Chondrocyte (in vitro differentiated cells): ENCODE data around the gene SYNC. TPM values are rescaled to one million over a fixed set of nuclear protein-coding genes. Genes with fewer than 3 reads are reported as not detected.
A peak's percentile ranks its signal among the peaks of the same experiment; 100 is the strongest.

ENCODE experiments used
- DNase-seq: peaks from one replicate; pipeline ENCODE4 v3.0.0; 2021; ENCODE audit warnings: mixed read lengths, low spot score
- H3K27ac Mint-ChIP-seq: one replicate; pipeline ENCODE4 v1.8.0; 2021; ENCODE audit warnings: mild to moderate bottlenecking, moderate library complexity, mixed read lengths; ENCODE audit not compliant: unreplicated experiment
- H3K27me3 Mint-ChIP-seq: 2 replicates; pipeline ENCODE4 v1.8.0; 2021; ENCODE audit warnings: low read depth, mixed read lengths
- H3K36me3 Mint-ChIP-seq: 2 replicates; pipeline ENCODE4 v1.8.0; 2021; ENCODE audit warnings: low read depth, mixed read lengths
- H3K4me1 Mint-ChIP-seq: 2 replicates; pipeline ENCODE4 v1.8.0; 2021; ENCODE audit warnings: low read depth, mild to moderate bottlenecking, mixed read lengths
- H3K4me3 Mint-ChIP-seq: one replicate; pipeline ENCODE4 v1.8.0; 2021; ENCODE audit warnings: mild to moderate bottlenecking, moderate library complexity, mixed read lengths; ENCODE audit not compliant: unreplicated experiment
- H3K9me3 Mint-ChIP-seq: 2 replicates; pipeline ENCODE4 v1.8.0; 2021; ENCODE audit warnings: low read depth, mixed read lengths
- CTCF ChIP-seq: fragments of 200-600 bp; sonication (generic); IDR thresholded peaks from 2 replicates; pipeline ENCODE4 v1.5.0; 2021; ENCODE audit warnings: antibody characterized with exemption, mild to moderate bottlenecking, moderate library complexity
- total RNA-seq: library from RNA; stranded (reverse); gene quantifications from 3 replicates; pipeline ENCODE4 v1.2.1, GENCODE V29; 2021

SYNC gene
- total RNA-seq, 1 donor from 2014 or later, result 71.8 TPM

DNA sequence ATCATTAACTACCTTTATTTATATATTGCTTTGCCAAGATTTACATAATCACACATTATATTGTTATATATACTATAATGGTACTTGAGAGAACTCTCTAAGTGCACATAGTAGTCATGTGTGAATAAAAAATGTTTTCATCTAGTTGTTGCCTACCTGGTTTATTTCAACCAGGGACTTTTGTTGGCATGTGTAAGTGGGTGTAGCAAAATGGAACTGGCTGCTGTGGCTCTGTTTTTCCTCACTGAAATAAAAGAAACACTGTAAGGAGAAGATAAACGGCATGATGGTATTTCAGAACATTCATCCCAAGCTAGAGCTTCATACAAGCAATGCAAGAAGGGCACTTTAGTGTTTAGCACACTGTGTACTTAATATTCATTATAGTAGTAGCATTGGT, 36.7 kb downstream of the SYNC start:
- H3K4me3 Mint-ChIP-seq, result no peak overlapping the region
- H3K27me3 Mint-ChIP-seq, result no peaks in the 10 kb centered on the region
- H3K36me3 Mint-ChIP-seq, result peaks cover 33% of the 10 kb centered on the region
- no peak for TF ChIP-seq CTCF
- H3K27ac Mint-ChIP-seq, result no peak overlapping the region
- DNase-seq, result no peak
- peaks cover 2% of the 10 kb centered on the region for H3K9me3 Mint-ChIP-seq
- H3K4me1 Mint-ChIP-seq, result no peaks in the 10 kb centered on the region

GRCh38 chr1:32659581-32659980, 43.0 kb downstream of the SYNC start:
- TF ChIP-seq CTCF, result no peak
- Mint-ChIP-seq H3K36me3 (peaks cover 47% of the 10 kb centered on the region), H3K27ac (no peak overlapping the region), H3K4me1 (peaks cover 14% of the 10 kb centered on the region), H3K4me3 (no peak overlapping the region), H3K9me3 (peaks cover 2% of the 10 kb centered on the region), H3K27me3 (no peaks in the 10 kb centered on the region)
- DNase-seq, result no peak

DNA sequence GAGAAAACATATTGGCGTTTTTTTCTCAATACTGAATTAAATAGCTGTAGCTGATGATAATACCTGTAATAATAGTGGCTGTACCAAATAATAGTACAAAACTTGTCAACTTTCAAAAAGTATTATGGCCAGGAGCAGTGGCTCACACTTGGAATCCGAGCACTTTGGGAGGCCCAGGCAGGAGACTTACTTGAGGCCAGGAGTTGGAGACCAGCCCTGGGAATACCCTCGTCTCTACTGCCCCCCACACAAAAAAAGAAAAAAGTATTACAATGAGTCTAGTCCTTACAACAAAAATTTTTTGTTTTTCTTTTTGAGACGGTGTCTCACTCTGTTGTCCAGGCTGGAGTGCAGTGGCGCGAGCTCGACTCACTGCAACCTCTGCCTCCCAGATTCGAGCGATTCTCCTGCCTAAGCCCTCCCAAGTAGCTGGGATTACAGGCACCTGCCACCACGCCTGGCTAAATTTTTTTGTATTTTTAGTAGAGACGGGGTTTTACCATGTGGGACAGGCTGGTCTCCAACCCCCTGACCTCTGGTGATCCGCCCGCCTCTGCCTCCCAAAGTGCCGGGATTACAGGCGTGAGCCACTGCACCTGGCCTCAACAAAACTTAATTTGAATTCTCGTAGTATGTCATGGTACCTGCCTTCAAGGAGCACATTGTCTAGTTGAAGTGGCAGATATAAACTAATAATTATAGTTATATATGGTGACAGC, 50.2 kb downstream of the SYNC start:
- Mint-ChIP-seq H3K36me3 (peaks cover 19% of the 10 kb centered on the region), H3K4me1 (peaks cover 51% of the 10 kb centered on the region), H3K27me3 (no peaks in the 10 kb centered on the region), H3K27ac (peak overlapping the region; percentile 99), H3K4me3 (peak overlapping the region; percentile 92), H3K9me3 (no peaks in the 10 kb centered on the region)
- no peak for TF ChIP-seq CTCF
- peak; percentile 32 for DNase-seq

DNA sequence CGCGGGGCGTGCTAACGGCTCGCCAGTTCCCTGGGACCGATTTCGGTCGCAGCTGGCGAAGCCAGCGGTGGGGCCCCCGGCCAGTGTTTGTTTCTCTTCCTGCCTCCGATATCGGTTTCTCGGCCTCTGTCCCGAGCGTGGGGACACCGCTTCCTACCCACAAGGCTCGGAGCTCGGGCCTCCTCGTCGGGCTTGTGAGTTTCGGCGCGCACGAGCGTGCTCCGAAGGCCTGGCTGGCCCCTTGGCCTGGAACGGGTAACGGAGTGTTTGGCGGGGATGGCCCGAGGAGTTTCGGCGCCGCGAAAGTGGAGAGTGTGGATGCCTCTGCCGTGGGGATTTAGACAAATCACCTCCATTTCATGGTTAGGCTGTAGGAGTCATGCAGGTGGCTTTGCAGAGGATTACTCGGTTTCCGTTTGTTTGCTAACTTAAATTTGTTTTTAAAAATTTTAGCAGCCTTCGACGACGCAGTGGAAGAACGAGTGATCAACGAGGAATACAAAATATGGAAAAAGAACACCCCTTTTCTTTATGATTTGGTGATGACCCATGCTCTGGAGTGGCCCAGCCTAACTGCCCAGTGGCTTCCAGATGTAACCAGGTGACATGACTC, 51.0 kb downstream of the SYNC start:
- no peaks in the 10 kb centered on the region for H3K9me3 Mint-ChIP-seq
- peak overlapping the region; percentile 99 for H3K27ac Mint-ChIP-seq
- H3K36me3 Mint-ChIP-seq, result peaks cover 11% of the 10 kb centered on the region
- H3K4me1 Mint-ChIP-seq, result peaks cover 51% of the 10 kb centered on the region
- H3K27me3 Mint-ChIP-seq, result no peaks in the 10 kb centered on the region
- peak overlapping the region; percentile 92 for H3K4me3 Mint-ChIP-seq
- no peak for TF ChIP-seq CTCF
- no peak for DNase-seq

DNA sequence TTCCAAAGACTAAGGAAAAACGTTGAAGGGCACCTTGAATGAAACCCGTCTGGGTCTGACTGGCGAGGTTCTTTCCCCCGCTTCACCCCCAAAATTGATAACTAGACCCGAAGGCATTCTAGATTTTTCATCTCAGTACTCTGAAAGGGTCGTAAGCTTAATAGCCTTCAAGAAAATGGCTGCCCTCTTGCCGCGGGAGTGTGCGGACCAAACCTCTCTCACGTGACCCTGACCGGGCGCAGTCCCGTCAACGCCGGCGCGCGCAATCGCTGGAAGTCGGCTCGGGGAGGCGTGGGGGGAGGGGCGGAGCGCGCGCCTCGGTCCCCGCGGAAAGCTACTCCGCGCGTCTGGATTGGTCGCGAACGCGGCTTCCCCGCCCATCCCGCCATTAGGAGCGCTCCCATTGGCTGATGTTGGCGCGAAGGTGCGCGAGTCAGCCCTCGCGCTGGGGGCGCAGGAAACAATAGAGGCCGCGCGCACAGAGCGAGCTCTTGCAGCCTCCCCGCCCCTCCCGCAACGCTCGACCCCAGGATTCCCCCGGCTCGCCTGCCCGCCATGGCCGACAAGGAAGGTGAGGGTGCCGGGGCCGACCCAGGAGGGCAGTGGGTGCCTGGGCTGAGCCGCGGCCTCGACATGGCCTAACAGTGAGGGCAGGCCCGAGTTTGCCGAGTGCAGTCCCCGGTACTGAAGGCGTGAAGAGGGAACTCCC, 51.7 kb downstream of the SYNC start, which contains the start of gene RBBP4:
TSS of gene RBBP4 (plus strand) at position 457 of the 709 bp plus-strand sequence. CDS start at position 556, 99 bp downstream.
- peaks cover 10% of the 10 kb centered on the region for H3K36me3 Mint-ChIP-seq
- peaks cover 50% of the 10 kb centered on the region for H3K4me1 Mint-ChIP-seq
- peak within 1 kb of the TSS; percentile 92 for H3K4me3 Mint-ChIP-seq
- DNase-seq, result peak; percentile 98
- H3K27ac Mint-ChIP-seq, result peak within 1 kb of the TSS; percentile 99
- TF ChIP-seq CTCF, result peak; percentile 29
- H3K27me3 Mint-ChIP-seq, result no peaks in the 10 kb centered on the region
- no peaks in the 10 kb centered on the region for H3K9me3 Mint-ChIP-seq
